Left ventricle myocardium inferior (tissue), 1 donor: ENCODE data around the gene ENPP4. TPM values are rescaled to one million over a fixed set of nuclear protein-coding genes. Genes with fewer than 3 reads are reported as not detected.

Experiments used
- DNase-seq: peaks from one replicate; pipeline ENCODE4 v3.0.0-alpha.2; 2020
- H3K27ac ChIP-seq: fragments of 200-600 bp; replicated peaks from 2 replicates; pipeline ENCODE4 v1.8.0; 2021
- H3K27me3 ChIP-seq: fragments of 200-600 bp; 2 replicates; pipeline ENCODE4 v1.8.0; 2021; ENCODE audit warnings: low read depth
- H3K36me3 ChIP-seq: fragments of 200-600 bp; 2 replicates; pipeline ENCODE4 v1.8.0; 2021
- H3K4me1 ChIP-seq: fragments of 200-600 bp; 2 replicates; pipeline ENCODE4 v1.8.0; 2021
- H3K4me3 ChIP-seq: fragments of 200-600 bp; 2 replicates; pipeline ENCODE4 v1.8.0; 2021; ENCODE audit warnings: mild to moderate bottlenecking, moderate library complexity
- H3K9me3 ChIP-seq: fragments of 200-600 bp; replicated peaks from 2 replicates; pipeline ENCODE4 v1.8.0; 2021
- intact Hi-C: fragments of 100-400 bp; cut with micrococcal nuclease; formaldehyde crosslinking; loops from one replicate; pipeline ENCODE4 v1.11.0; 2022
- total RNA-seq: library from RNA; stranded (reverse); fragmentation: NEBNext Ultra II Directional; extraction: Animal tissue kit (Norgen Biotek cat#: 25700); gene quantifications from one replicate; pipeline ENCODE4 v1.2.1, GENCODE V29; 2021
- TF ChIP-seq, protein P1 (sequence below): fragments of 200-600 bp; IDR thresholded peaks from 2 replicates; pipeline ENCODE4 v1.8.0; 2021; ENCODE audit warnings: antibody characterized with exemption, mild to moderate bottlenecking, borderline replicate concordance
- donor health status: DM: no; HTN: yes; CAD: no; lungs with severe emphysema.

ENPP4 gene
- total RNA-seq, 1 donor from 2014 or later, result 21.9 TPM

DNA sequence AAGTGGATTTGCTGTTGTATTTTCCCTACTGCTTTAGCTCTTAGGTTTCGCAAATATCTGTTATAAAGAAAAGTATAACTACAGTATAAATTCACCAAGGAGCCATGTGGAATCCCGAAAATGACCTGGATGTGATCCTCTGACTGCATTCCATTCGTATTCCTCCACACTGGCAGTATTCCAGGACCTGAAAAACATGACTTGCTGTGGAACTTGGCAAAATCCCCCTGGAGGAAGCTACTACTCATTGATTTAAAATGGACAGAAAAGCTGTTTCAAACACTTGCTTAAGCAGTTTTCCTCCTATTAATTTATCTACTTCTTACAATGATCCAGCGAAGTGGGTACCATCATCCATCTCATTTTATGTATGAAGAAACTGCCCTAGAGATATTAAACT lies 54.3 kb downstream of the ENPP4 start:
- no peak for DNase-seq
- intact Hi-C loops, result no loop called here
- Histone ChIP-seq H3K36me3 (no peaks in the 10 kb centered on the region), H3K4me1 (peaks cover 10% of the 10 kb centered on the region), H3K27ac (no peak overlapping the region), H3K27me3 (no peaks in the 10 kb centered on the region), H3K4me3 (no peak overlapping the region), H3K9me3 (no peaks in the 10 kb centered on the region)
- TF ChIP-seq, protein P1, sequence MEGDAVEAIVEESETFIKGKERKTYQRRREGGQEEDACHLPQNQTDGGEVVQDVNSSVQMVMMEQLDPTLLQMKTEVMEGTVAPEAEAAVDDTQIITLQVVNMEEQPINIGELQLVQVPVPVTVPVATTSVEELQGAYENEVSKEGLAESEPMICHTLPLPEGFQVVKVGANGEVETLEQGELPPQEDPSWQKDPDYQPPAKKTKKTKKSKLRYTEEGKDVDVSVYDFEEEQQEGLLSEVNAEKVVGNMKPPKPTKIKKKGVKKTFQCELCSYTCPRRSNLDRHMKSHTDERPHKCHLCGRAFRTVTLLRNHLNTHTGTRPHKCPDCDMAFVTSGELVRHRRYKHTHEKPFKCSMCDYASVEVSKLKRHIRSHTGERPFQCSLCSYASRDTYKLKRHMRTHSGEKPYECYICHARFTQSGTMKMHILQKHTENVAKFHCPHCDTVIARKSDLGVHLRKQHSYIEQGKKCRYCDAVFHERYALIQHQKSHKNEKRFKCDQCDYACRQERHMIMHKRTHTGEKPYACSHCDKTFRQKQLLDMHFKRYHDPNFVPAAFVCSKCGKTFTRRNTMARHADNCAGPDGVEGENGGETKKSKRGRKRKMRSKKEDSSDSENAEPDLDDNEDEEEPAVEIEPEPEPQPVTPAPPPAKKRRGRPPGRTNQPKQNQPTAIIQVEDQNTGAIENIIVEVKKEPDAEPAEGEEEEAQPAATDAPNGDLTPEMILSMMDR, result no peak

DNA sequence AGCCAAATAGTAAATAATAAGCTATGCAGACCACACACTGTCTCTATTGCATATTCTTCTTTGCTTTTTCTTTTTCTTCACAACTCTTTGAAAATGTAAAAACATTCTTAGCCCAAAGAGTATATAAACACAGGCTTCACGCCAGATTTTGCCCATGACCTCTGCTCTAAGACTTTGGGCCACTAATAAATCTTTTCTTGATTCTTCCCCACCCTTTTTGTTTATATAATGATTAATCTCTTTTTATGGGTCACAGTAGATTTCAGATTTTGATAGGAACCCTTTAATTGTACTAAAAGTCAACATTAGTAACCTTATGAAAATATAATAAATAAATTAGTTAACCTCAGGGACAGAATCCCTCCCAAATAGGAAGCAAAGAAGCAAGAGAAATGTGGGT lies 56.8 kb downstream of the ENPP4 start:
- Histone ChIP-seq H3K27ac (no peak overlapping the region), H3K36me3 (no peaks in the 10 kb centered on the region), H3K4me1 (peaks cover 10% of the 10 kb centered on the region), H3K27me3 (no peaks in the 10 kb centered on the region), H3K4me3 (no peak overlapping the region), H3K9me3 (no peaks in the 10 kb centered on the region)
- TF ChIP-seq, protein P1, result no peak
- DNase-seq, result no peak
- intact Hi-C loops, result no loop called here

DNA sequence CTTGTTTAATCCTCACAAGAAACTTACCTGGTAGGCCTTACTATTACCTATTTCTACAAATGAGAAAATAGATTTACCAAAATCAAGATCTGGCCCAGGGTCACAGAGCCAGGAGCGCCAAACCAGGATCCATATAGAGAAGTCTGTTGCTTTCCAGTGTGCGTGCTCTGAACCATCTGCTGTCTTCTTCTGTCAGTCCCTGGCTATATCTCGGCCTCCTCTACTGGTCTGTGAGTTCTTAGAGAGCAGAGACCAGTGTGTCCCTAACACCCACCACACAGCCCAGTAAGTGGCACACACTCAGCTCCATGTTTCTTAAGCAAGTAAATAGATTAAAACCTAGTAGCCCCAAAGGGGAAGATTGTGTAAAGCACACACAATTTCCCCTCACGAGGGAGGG lies 59.9 kb downstream of the ENPP4 start:
- Histone ChIP-seq H3K27me3 (no peaks in the 10 kb centered on the region), H3K4me1 (no peaks in the 10 kb centered on the region), H3K27ac (no peak overlapping the region), H3K4me3 (no peak overlapping the region), H3K9me3 (no peaks in the 10 kb centered on the region), H3K36me3 (no peaks in the 10 kb centered on the region)
- TF ChIP-seq, protein P1, result no peak
- intact Hi-C loops, result no loop called here
- no peak for DNase-seq

DNA sequence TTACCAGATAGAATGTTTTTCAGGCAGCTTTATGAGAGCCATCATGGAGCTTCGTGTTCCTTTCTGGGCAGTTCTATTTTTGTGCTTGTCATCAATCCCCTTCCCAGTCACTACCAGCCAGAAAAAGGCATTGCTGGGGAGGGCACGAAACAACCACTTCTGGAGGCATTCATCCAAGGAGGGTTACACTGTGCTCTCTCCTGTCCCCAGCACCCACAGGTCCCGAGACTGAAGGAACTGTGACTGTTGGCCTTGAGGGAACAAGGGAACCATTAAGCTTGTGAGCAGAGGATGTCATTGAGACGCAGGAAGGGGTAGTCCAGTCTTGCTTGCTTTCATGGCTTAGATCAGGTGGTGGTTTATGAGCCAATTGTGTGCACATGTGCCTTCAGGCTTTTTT lies 61.1 kb downstream of the ENPP4 start:
- no peak overlapping the region for H3K4me3 ChIP-seq
- H3K36me3 ChIP-seq, result no peaks in the 10 kb centered on the region
- intact Hi-C loops, result no loop called here
- no peaks in the 10 kb centered on the region for H3K4me1 ChIP-seq
- H3K27me3 ChIP-seq, result no peaks in the 10 kb centered on the region
- DNase-seq, result peak; percentile 19
- TF ChIP-seq, protein P1, result no peak
- peak overlapping the region; percentile 80 for H3K27ac ChIP-seq
- H3K9me3 ChIP-seq, result no peaks in the 10 kb centered on the region

DNA sequence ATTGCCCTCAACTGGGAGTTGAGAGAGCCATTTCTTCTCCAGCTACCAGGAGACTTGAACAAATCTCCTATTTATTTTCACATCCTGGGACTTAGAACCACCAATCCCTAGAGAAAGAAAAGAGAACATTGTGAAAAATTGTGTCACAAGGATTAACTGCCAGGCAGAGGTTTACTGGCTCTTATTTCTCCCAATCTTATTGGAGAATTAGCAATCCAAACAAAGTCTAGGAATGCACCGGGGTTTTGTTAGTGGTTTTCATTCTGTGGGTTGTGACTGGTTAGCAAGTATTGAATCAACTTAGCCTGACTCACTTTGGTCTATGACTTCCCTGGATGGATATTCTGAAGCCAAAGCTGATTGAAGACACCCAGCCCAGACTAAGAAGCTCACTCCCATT lies 62.2 kb downstream of the ENPP4 start:
- H3K4me1 ChIP-seq, result no peaks in the 10 kb centered on the region
- H3K9me3 ChIP-seq, result no peaks in the 10 kb centered on the region
- no peaks in the 10 kb centered on the region for H3K36me3 ChIP-seq
- H3K27me3 ChIP-seq, result no peaks in the 10 kb centered on the region
- no peak for DNase-seq
- no peak overlapping the region for H3K27ac ChIP-seq
- H3K4me3 ChIP-seq, result no peak overlapping the region
- TF ChIP-seq, protein P1, result no peak
- intact Hi-C loops, result no loop called here

Other genes starting within 250 kb of the ENPP4 start
- 285 TPM for gene CLIC5, start 114.1 kb upstream of the ENPP4 start, total RNA-seq
- gene ENPP5, start 41.0 kb downstream of the ENPP4 start, total RNA-seq, result 3.0 TPM